MG63 (cell line): ENCODE data around the gene PEX5. TPM values are rescaled to one million over a fixed set of nuclear protein-coding genes. Genes with fewer than 3 reads are reported as not detected.
"Not testable (repeated sequence)": the region's sequence is repeated elsewhere in the genome, so short reads cannot be mapped to it uniquely, and the experiment has no call there.

Experiments used
- DNase-seq: peaks from one replicate; pipeline ENCODE4 v3.0.0-alpha.2; 2020
- H3K27me3 ChIP-seq: fragments of 250-450 bp; sonication (Bioruptor Pico); 2 replicates; pipeline ENCODE4 v1.5.1; 2020; ENCODE audit warnings: mild to moderate bottlenecking, moderate library complexity
- H3K36me3 ChIP-seq: fragments of 250-450 bp; sonication (Bioruptor Pico); 2 replicates; pipeline ENCODE4 v1.5.1; 2020; ENCODE audit warnings: mild to moderate bottlenecking, moderate library complexity
- H3K4me3 ChIP-seq: fragments of 250-450 bp; sonication (Bioruptor Pico); 2 replicates; pipeline ENCODE4 v1.5.1; 2020; ENCODE audit warnings: mild to moderate bottlenecking, moderate library complexity
- H3K9me3 ChIP-seq: fragments of 250-450 bp; sonication (Bioruptor Pico); 2 replicates; pipeline ENCODE4 v1.5.1; 2020; ENCODE audit warnings: mild to moderate bottlenecking, moderate library complexity
- total RNA-seq: library from RNA; depleted of rRNA; stranded (reverse); fragments of >200 nt; shearing (Covaris generic); gene quantifications from 2 replicates; pipeline ENCODE4 v1.2.3, GENCODE V29; 2014; ENCODE audit warnings: low replicate concordance; rRNA removed

The PEX5 gene
- total RNA-seq, 1 experiment from 2014 or later = 45.6 TPM

DNA sequence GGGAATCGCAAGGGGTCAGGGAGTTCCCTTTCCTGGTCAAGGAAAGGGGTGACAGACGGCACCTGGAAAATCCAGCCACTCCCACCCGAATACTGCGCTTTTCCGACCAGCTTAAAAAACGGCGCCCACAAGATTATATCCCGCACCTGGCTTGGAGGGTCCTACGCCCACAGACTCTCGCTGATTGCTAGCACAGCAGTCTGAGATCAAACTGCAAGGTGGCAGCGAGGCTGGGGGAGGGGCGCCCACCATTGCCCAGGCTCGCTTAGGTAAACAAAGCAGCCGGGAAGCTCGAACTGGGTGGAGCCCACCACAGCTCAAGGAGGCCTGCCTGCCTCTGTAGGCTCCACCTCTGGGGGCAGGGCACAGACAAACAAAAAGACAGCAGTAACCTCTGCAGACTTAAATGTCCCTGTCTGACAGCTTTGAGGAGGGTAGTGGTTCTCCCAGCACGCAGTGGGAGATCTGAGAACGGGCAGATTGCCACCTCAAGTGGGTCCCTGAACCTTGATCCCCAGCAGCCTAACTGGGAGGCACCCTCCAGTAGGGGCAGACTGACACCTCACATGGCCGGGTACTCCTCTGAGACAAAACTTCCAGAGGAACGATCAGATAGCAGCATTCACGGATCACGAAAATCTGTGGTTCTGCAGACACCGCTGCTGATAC lies 62.0 kb downstream of the PEX5 start:
- H3K36me3 ChIP-seq, DNase-seq: not testable (repeated sequence)

DNA sequence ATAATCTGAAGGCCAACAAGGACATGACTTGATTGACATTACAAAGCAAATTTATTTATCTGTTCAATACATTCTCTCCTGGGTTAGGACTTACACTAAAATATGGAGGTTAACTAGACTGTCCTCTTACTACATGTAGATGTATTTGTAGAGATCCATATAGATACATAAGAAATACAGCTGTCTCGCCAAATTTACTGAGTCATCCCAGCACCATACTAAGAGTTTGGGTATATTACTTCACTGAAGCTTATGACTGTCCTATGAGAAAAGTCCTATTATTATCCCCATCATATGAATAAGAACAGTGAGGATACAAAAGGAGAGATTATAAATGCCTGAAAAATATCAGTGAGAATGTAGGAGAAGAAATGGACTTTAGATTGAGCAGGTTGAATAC lies 69.6 kb downstream of the PEX5 start:
- H3K9me3 ChIP-seq = no peaks in the 10 kb centered on the region

More for the DNA sequence above, 62.0 kb downstream of the PEX5 start:
- not testable (repeated sequence) for H3K9me3 ChIP-seq, H3K27me3 ChIP-seq, H3K4me3 ChIP-seq

More for the DNA sequence above, 69.6 kb downstream of the PEX5 start:
- H3K4me3 ChIP-seq = no peak overlapping the region
- H3K36me3 ChIP-seq = no peaks in the 10 kb centered on the region
- H3K27me3 ChIP-seq = no peaks in the 10 kb centered on the region
- DNase-seq = no peak

Other genes with a start within 250 kb of the PEX5 start
- not detected in 2 replicates for gene RNU7-1, start 245.9 kb upstream of the PEX5 start, total RNA-seq
- 136 and 311 TPM in 2 replicates for gene C12orf57, start 245.7 kb upstream of the PEX5 start, total RNA-seq
- not detected in 2 replicates for gene PTPN6, start 238.3 kb upstream of the PEX5 start, total RNA-seq
- 349 and 524 TPM in 2 replicates for gene PHB2, start 219.0 kb upstream of the PEX5 start, total RNA-seq
- 23.5 and 56.5 TPM in 2 replicates for gene EMG1, start 218.8 kb upstream of the PEX5 start, total RNA-seq
- gene LPCAT3, start 171.2 kb upstream of the PEX5 start, total RNA-seq = 7.8 and 14.3 TPM in 2 replicates
- 21.2 and 32.6 TPM in 2 replicates for gene C1S, start 129.0 kb upstream of the PEX5 start, total RNA-seq
- 45.9 and 50.9 TPM in 2 replicates for gene C1R, start 97.2 kb upstream of the PEX5 start, total RNA-seq
- gene C1RL, start 80.5 kb upstream of the PEX5 start, total RNA-seq = 0.32 and 3.7 TPM in 2 replicates
- not detected in 2 replicates for gene RBP5, start 60.8 kb upstream of the PEX5 start, total RNA-seq
- not detected in 2 replicates for gene CLSTN3, start 59.3 kb upstream of the PEX5 start, total RNA-seq
- not detected in 2 replicates for gene ACSM4, start 114.4 kb downstream of the PEX5 start, total RNA-seq